HG03196 (cell line): ENCODE data around the gene CARM1.
"Not testable (repeated sequence)": the region's sequence is repeated elsewhere in the genome, so short reads cannot be mapped to it uniquely, and the experiment has no call there.

Experiments used
- ATAC-seq: cut with Tn5 transposase; IDR thresholded peaks from one replicate; pipeline ENCODE4 v1.9.1; 2021; ENCODE audit not compliant: unreplicated experiment

CARM1 gene

DNA sequence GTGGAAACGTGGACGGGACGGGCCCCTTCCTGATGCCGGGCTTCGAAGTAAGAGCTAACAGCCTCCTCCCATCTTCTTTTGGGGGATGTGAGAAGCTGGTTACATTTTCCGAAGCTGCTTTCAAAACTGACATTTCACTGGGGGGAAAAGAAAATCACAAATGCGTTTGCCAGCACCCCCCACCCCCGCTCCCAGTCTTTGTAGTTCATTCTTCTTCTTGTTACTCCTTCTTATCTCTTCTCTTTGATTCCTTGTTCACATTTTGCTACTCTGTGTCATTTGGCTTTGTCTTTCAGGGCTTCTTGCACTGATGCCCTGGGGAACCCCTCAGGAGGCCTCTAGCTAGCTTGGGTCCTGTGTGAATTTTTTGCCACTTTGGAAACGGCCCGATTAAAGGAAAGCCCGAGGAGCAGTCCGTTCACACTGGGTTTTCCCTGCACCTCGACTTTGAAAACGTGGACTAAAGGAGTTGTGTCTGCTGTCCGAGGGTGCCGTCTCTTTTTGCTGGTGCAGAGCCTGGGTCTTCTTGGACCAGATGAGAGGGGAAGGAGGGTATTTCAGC lies 1.3 kb downstream of the CARM1 start:
- ATAC-seq: no peak

DNA sequence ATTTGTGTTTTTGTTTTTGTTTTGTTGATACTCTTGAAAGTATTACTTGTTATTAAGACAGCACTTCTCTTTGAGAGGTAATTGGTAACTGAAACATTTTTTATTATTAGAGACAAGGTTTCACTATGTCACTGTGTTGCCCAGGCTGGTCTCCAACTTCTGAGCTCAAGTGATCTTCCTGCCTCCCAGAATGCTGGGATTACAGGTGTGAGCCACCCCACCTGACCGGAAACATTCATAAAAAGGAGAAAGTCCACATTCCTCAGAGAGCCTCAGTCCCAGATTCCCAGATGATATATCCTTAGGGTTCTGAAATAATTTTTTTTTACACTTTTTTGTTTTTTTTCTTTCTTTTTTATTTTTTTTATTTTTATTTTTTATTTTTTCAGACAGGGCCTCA lies 2.7 kb downstream of the CARM1 start:
- ATAC-seq: no peak

DNA sequence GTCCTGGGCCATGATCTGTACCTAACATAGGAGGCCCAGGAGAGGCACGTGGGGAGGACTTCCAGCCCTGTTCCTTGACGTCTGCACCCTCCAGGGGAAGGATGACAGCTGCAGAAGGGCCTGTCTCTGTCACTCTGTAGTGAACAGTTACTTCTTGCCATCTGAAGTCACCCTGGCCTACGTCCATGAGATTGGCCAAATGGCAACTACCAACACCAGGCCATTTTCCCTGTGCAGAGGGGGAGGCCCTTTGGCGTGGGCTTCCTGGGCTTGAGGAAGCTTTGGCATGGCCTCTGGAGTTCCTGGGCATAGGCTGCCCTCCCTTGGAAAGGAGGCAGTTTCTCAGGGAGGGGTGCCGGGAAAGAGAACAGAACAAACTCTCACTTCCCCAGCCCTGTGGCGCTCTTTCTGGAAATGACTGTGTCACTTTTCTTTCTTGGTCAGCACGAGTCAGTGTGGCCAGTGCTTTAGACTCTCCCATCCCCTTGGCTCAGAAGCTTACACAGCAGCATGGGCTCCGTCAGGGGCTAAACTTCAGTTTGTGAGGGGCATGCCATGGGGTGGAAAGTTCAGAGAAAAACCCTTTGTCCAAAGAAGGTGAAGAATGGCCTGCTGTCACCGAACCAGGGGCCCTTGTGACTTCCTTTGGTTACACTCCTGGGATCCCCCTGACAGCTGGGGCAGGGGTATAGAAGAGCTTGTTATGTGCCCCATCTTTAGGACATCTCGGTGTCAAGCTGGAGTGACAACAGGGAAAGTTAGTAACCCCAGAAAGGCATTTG lies 5.3 kb downstream of the CARM1 start:
- ATAC-seq: peak; percentile 52

DNA sequence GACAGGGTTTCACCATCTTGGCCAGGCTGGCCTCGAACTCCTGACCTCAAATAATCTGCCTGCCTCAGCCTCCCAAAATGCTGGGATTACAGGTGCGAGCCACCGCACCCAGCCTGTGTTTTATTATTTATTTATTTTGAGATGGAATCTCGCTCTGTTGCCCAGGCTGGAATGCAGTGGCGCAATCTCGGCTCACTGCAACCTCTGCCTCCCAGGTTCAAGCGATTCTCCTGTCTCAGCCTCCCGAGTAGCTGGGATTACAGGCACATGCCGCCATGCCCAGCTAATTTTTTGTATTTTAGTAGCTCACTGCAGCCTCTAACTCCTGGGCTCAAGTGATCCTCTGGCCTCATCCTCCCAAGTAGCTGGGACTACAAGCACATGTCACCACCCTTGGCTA lies 6.3 kb downstream of the CARM1 start:
- not testable (repeated sequence) for ATAC-seq

DNA sequence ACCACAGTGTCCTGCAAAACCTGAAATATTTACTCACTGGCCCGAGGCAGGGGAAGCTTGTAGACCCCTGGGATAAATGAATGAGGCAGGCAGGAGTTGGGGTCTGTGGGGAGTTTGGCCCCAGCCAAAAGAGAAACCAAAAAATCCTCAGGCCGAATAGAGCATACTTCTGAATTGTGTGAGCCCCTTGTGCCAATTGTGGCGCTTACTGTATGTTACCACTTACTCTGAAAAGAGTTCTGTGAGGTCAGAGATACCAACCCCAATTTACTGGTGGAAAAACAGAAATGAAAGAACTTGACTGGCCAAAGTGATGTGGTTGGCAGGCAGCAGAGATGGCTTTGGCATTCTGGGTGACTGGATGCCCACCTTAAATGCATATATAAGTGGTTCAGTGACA lies 6.9 kb downstream of the CARM1 start:
- ATAC-seq: no peak

DNA sequence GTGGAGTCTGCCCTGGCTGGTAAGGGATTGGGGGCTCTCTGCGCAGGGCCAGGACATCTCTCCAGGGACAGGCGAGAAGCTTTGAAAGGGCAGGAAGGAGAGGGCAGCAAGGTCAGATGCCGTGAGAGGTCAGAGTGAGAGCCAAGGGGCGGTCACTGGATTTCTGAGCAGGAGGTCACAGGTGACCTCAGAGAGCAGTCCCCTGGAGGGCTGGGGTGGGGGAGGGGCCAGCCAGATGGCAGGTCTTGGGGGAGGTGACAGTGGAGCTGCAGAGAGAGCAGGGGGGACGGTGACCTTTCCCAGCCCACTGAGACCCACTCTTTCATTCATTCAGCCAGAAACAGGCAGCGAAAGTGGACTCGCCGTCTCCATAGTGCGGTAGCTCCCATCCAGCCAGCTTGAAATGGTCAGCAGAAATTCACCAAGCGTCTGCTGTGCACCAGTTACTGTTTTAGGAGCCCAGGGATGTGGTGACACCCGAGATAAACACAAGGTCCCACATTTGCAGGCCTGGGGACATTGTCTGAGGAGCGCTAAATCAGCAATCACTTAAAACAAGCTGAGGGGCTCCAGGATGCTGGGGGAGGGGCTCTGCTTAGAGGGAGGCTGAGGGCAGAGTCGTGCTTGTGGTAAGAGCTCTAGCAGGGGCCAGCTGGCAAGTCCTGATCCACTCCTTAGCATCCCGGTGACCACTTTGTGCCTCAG lies 10.2 kb downstream of the CARM1 start:
- ATAC-seq: no peak

- ATAC-seq: no peak
Measured at GRCh38 chr19:10882108-10882457, 10.7 kb downstream of the CARM1 start.

DNA sequence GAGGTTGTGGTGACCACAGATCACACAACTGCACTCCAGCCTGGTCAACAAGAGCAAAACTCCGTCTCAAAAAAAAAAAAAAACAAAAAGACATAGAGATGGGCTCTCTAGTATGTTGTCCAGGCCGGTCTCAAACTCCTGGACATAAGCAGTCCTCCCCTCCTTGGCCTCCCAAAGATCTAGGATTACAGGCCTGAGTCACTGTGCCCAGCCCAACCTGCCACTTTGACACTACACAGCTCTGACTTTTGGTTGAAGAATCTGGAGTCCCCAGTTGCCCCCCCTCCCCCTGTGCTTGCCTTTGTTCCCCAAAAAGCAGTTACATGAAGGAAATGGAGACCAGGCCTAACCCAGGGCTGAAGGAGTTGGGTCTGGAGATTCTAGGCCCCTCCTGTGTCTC lies 12.9 kb downstream of the CARM1 start:
- no peak for ATAC-seq

- ATAC-seq: no peak
Measured at GRCh38 chr19:10885201-10886169, 14.1 kb downstream of the CARM1 start.

GRCh38 chr19:10887616-10888367 lies 16.4 kb downstream of the CARM1 start:
- ATAC-seq: no peak

- ATAC-seq: no peak
Measured at GRCh38 chr19:10888421-10888866, 17.1 kb downstream of the CARM1 start.

DNA sequence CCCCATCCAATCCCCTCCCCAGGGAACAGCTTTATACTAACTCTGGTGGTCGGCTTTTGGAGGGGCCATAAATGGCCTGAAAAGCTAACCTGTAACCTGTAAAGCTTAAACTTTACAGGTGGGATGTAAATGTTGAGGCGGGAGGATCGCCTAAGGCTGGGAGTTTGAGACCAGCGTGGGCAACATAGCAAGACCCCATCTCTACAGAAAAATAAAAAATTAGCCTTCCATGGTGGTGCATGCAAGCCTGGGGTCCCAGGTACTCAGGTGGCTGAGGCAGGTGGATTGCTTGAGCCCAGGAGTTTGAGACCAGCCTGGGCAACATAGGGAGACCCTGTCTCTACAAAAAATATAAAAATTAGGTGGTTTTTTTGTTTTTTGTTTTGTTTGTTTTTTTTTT lies 18.5 kb downstream of the CARM1 start:
- no peak for ATAC-seq

DNA sequence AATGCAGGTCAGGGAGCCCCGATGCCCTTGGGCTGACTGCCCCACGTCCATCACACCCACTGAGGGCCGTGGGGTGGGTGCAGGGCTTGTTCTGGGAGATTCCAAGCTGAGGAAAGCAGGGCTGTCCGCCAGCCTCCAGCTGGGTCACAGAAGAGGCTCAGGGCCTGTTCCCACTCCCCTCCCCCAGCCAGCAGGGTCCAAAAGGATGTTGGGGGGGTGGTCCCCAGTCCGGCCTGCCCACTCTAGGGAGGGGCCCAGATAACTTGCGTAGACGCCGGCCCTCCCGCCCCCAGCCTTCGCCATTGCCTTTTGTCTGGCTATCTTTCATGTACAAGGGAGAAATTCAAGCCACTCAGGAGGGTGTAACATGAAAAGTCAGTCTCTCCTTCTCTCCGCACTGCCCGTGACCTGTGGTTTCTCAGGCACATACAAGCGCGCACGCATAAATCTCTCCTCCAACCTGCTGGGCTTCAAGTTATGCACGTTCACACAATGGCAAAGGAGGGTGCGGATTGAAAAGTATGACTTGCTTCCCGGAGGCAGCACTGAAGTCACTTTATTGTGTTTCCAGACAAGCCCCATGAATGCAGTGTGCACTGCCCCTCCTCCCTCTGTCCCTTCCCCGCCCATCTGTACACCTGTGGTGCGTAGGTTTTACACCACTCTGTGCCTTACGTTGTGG lies 20.2 kb downstream of the CARM1 start:
- ATAC-seq: no peak

- ATAC-seq: no peak
Measured at GRCh38 chr19:10892256-10892655, 20.9 kb downstream of the CARM1 start.

- no peak for ATAC-seq
Measured at GRCh38 chr19:10894911-10895213, 23.5 kb downstream of the CARM1 start.

GRCh38 chr19:10895363-10895762 lies 24.0 kb downstream of the CARM1 start:
- ATAC-seq: no peak

DNA sequence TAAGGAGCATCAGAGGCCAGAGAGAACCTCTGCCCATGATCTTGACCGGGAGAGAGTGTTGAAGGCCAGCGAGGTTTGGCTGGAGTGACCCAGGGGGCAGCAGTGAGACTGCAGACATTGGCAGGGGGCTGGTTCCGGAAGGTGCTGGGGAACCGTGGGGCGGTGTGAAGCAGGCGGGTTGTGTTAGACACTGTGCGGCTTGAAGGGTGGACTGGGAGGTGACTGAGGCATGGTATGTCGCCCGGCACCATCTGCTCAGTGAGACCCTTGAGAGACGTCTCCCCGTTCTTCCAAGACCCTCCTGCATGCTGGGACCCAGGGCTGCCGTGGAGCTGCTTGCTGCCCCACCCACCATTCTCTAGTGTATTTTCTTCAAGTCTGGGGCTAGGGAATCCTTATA lies 24.6 kb downstream of the CARM1 start:
- no peak for ATAC-seq

DNA sequence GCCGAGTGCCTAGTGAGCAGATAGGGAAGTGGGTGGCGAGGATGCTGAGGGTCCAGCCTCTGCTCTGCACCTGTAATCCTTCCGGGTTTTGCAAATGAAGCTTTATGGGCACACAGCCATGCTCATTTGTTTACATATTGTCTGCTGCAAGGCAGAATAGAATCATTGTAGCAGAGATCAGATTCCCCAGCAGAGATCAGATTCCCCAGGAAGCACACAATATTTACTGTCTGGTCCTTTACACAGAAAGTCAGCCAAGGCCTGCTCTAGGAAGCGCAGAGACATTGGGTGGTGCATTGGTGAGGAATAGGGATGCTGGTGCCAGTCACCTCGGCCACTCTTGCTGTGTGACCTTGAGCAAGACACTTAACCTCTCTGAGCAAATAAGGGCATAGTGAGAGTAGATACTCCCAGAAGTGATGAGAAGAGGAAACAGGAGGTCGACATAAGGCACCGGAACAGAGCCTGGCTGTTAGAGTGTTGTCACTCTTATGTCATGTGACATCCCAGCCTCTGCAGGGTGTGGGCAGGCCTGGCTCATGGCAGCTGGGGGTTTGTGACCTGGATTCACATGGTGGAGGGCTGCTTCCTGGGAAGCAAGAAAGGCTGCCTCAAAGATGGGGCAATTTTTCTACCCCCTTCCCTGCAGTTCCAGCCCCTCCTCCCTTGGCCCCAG lies 25.6 kb downstream of the CARM1 start:
- ATAC-seq: no peak

DNA sequence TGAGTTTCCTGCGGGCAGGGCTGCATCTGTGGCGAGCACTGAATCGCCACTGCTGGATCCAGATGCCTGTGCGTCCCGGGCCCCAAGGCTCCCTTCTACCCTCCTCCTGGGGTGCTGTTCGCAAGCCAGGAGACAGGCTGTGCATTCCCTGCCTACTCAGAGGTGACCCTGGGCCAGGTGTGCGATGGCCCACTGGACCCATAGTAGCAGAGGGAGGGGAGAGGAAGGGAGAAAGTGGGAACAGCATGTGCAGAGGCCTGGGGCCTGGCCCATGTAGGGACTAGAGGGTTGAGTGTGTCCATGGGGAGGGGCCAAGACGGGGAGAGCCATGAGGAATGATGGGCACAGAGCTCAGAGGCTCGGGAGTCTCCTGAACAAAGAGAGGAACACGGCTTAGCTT lies 27.3 kb downstream of the CARM1 start:
- ATAC-seq: no peak
